Stromal cell of bone marrow (primary cell): ENCODE data around the gene ITGB1.
A peak's percentile ranks its signal among the peaks of the same experiment; 100 is the strongest.
"Not testable (repeated sequence)": the region's sequence is repeated elsewhere in the genome, so short reads cannot be mapped to it uniquely, and the experiment has no call there.

Source experiments
- DNase-seq: peaks from one replicate; pipeline ENCODE4 v3.0.0-alpha.2; 2012; ENCODE audit warnings: low read depth

Gene ITGB1

GRCh38 chr10:32980558-32981468 lies 22.8 kb upstream of the ITGB1 start:
- DNase-seq, result peak; percentile 97

GRCh38 chr10:32980242-32980557 lies 22.2 kb upstream of the ITGB1 start:
- DNase-seq, result no peak

DNA sequence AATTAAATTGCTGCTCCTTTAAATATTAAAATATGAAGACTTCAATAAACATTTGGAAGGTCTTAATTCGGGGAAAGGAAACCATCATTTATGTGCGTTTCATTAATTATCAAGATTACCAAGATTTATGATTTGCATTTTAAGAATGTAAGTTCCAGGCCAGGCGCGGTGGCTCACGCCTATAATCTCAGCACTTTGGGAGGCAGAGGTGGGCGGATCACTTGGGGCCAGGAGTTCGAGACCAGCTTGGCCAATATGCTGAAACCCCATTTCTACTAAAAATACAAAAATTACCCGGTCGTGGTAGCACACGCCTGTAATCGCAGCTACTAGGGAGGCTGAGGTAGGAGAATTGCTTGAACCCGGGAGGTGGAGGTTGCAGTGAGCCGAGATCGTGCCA lies 21.7 kb upstream of the ITGB1 start:
- not testable (repeated sequence) for DNase-seq

DNA sequence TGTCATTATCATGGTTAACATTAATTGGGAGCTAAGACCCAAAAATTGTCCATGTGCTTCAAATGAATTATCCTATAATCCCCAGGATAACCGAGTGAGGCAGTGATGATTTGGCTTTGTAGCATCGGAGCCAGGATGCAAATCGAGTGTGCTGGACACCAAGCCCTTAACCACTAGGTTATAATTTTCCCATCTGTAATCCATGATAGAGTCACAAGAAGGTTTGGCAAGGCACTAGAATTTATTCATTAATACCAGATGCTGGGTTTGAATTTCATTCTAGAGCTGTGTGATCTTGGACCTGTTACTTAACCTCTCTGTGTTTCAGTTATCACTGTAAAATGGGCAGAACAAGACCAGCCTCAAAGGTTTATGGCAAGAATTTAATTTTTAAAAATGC lies 21.0 kb upstream of the ITGB1 start:
- DNase-seq, result no peak

GRCh38 chr10:32977846-32978809 lies 20.1 kb upstream of the ITGB1 start:
- not testable (repeated sequence) for DNase-seq

DNA sequence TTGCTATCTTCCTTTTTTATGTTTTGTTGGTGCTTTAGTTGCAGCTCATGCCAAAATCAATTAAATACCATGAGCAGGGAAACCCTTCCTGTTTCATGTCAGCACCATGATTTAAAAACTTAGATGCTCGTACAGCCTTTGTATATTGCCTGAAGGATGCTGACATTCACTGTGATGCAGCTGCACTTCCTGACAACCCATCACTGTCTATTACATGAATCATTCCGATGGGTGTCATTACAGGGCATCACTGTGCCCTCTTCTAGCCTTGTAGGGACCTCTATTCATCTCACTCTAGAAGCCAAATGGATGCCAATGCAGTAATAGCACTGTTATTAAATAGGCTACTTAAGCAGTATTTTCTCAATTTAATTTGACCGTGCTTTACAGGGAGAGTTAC lies 18.3 kb upstream of the ITGB1 start:
- no peak for DNase-seq

DNA sequence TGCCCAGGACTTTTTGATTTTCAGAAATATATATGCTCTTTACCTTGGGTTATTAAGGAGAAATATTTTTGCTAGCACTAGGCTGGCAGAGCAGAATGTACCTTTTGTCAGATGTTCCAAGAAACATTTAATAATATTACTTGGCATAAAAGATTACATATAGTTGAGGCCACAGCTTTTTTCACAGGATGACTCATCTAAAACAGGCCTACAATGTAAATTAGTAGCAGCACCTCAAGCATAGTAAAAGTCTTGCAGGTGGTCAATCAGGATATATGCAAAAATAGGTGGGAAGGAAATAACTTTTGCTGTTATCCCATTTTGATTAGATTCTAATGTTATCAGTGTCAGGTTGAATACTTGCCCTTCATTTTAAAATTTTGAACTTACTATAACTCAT lies 14.9 kb upstream of the ITGB1 start:
- no peak for DNase-seq

- no peak for DNase-seq
Observed at GRCh38 chr10:32972460-32972859, 14.4 kb upstream of the ITGB1 start.

DNA sequence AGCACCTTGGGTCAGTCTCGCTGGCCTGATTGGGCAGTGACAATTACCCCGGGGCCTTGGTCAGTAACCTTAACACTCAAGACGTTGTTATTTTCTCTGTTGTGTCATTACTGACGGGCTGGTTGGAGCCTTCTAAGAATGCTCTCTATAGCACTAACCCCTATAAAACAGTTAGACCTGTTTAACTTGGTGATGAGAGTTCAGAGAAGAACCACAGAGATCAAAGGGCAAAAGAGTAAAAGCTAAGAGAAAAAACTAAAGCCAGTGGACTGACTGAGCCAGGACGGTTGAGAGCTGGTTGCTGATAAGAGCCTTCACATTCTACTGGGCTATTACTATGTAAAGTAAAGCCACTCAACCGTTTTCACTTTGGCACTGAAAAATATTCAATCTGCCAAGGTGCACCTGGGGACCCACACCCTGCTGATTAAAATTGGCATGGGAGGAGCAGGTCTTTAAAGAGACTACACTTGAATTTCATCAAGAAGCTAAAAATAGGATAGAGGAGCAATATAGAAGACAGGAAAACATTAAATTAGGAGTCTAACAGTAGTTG lies 13.6 kb upstream of the ITGB1 start:
- DNase-seq, result no peak

GRCh38 chr10:32970910-32971309 lies 12.9 kb upstream of the ITGB1 start:
- no peak for DNase-seq

DNA sequence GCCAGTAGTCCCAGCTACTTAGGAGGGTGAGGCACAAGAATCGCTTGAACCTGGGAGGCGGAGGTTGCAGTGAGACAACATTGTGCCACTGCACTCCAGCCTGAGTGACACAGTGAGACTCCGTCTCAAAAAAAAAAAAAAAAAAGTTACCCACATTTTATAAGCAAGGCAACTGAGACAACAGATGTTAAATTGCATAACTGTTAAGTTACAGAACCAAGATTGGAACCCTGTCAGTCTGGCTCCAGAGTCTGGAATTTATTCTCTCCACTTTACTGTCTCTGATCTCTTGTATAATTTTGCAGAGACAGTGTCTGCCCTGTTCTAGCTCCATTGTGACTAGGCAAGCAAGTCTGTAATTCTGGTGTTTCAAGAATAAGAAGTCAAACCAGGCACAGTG lies 6.2 kb upstream of the ITGB1 start:
- no peak for DNase-seq

DNA sequence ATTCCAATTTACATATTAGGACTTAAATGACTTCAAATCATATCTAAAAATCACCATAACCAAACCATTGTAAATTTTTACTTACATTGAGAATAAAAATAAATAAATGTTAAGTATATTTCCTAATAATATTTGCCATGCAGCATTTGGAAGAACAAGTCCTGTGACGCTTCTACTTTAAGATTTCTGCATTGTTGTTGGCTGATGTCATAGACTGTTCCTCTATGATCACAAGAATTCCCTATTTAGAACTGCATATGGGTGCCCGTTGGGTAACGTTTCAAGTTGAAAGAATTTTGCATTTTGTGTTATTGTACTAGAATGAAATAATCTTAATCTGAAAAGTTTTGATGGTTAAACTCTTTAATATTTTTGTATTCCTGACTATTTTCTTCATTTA lies 5.1 kb upstream of the ITGB1 start:
- no peak for DNase-seq

- no peak for DNase-seq
Observed at GRCh38 chr10:32962521-32962920, 4.5 kb upstream of the ITGB1 start.

GRCh38 chr10:32961895-32962369 lies 3.9 kb upstream of the ITGB1 start:
- DNase-seq, result peak; percentile 77

DNA sequence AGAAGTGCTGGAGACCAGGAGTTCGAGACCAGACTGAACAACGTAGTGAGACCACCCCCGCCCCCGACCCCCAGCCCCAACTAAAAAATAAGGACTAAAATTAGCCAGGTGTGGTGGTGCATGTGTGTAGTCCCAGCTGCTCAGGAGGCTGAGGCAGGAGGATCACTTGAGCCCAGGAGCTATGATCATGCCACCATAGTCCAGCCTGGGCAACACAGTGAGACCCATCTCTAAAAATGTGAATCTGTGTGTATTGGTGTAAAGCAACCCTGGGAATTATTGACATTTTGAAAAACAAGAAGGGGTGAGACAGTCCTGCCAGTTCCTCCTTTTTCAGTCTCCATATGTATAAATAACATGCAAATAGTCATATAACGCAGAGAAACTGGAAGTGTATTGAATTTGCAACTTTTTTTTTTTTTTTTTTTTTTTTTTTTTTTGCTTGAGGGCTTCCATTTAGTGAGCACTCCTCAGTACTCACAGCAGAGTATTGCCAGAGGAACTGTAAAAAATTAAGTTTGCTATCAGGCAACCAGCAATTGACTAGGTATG lies 3.4 kb upstream of the ITGB1 start:
- DNase-seq, result no peak

- no peak for DNase-seq
Observed at GRCh38 chr10:32960022-32960421, 2.0 kb upstream of the ITGB1 start.

GRCh38 chr10:32959006-32959920 lies 1.2 kb upstream of the ITGB1 start:
- no peak for DNase-seq

- no peak for DNase-seq
Observed at GRCh38 chr10:32957341-32958084, 517 bp downstream of the ITGB1 start.

- DNase-seq, result no peak
Observed at GRCh38 chr10:32956365-32957197, 1.4 kb downstream of the ITGB1 start.

DNA sequence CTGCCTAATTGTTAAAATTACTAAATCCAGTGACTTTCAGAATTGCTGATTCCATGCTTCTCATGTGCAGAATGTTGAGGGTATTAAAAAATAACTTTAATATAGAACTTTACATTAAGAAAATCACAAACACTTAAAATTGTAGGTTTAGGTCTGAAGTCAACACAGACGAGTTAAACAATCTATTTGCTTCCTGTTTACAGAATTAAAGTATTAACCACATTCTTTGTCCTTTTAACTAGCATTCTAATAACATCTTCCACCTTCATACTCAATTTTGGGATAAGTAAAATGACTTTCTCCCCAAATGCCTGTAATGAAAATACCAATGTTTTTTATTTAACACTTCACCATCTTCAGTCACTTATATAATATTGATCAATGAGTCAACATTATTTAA lies 2.2 kb downstream of the ITGB1 start:
- DNase-seq, result no peak
